ENCODE results near the gene YBX1.

Gene YBX1

DNA sequence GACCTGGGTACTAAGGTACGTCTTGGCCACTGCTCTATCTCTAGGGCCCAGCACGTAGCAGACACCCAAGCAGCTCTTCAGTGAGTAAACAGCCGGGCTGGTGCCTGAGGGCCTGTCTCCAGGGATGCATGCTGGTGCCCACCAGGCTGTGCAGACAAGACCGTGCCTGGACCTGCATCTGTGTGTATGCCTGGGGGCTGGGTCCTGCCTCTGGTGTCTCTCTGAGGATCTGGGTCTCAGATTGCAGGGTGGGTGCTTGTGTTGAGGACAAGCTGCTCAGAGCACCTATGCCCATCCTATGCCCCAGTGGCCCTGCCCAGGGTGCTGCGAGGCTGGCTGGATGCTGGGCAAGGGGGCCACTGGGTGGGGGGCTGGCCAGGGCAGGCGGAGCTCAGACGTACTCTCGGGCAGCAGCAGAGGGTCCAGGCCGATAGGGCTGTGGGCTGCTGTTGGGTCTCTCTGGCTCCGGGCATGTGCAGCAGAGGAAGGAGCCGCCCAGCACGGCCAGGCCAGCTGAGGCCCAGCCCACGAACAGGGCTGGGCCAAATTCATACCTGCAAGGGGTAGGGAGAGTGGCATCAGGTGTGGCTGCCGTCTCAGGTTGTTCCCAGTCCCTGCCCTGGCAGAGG is 53.4 kb downstream of the YBX1 start:
- DNase-seq = no peak

DNA sequence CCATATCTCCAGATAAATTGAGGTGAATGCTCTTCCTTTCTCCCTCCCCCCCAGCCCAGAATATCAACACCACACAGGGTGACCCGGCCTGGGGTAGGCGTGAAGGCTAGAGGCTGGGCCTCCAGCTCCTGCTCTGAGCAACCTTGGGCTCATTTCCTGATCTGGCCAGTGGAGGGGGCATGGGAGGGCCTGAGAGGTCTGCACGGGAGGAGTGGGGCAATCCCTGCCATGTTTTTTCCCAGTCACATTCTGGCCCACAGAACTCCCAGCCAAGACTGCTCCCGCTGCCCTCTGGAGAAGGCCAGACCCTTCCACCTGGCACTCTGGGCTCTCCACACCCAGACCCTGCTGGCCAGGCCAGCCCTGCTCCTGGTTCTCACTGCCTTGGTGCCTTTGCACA is 53.9 kb downstream of the YBX1 start:
- DNase-seq = no peak

DNA sequence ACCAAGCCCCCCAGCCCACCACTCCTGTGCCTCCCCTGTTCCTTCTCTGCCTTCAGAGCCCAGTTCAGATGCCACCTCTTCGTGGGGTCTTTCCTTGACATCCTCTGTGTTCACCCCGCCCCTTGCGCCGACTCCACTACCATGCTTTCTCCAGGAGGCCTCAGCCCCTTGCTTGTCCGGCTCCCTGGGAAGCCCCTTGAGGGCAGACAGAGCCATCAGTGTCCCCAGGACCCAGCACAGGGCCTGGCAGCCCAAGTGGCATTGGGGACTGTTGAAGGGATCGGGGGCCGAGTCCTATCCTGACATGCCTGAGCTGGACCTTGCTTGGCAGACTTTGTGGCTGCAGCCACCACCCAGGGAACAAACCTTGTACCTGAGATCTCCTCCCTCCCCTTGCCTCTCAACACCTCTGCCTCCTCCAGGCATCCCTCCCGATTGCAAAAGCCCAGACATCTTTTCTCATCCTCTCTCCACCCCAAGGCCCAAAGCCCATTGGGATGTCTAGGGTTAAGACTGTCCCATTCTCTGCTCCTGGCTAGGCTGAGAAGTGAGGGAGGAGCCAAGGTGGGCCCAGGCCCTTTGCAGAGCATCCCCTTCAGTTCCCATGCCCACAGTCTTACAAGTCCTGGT is 54.5 kb downstream of the YBX1 start:
- no peak for DNase-seq

DNA sequence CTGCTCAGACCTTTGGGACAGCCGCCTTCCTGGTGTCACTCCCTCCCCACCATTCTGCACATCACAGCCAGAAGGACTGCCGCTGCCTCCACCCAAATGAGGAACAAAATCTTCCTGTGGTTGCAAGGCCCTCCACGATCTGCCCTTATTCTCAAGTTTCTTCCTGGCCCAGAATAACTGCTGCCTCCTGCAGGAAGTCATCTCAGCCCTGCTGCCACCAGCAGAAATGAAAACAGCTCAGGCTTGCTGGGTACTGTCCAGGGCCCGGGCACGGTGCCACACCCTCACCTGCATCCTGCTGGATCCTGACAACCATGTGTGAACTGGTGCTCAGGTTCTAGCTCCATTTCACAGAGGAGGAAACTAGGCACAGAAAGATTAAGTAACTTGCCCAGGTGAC is 55.0 kb downstream of the YBX1 start:
- DNase-seq = peak in 1 of 2 donors; percentile 23

DNA sequence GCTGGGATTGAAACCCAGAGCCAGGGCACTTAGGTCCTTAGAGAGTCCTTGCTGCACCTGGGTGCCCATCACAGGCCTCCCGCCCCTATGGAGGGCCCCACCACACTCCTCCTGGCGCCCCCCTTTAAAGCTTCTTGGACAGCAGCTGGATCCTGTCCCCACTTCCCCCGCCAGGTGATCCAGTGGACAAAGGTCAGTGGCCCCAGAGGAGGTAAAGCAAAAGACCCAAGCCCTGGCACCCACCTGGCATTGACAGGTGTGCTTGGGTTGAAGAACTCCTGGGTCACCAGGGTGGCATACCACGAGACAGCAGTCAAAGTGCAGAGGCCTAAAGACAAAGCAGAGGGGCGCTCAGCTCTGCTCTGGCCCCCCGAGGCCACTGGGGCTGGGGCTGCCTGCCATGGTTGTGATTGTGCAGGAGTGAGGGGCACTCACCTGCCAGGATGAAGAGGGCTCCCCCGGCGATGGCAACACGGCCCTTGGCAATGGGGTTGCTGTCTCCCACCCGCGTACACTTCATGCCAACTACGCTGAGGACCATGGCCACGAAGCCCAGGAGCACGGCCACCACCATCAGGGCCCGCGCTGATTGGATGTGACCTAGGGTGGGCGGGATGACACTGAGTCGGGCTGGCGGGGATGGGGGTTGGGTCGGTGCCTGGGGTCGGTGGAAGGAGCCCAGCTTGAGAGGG is 55.9 kb downstream of the YBX1 start:
- no peak for DNase-seq

DNA sequence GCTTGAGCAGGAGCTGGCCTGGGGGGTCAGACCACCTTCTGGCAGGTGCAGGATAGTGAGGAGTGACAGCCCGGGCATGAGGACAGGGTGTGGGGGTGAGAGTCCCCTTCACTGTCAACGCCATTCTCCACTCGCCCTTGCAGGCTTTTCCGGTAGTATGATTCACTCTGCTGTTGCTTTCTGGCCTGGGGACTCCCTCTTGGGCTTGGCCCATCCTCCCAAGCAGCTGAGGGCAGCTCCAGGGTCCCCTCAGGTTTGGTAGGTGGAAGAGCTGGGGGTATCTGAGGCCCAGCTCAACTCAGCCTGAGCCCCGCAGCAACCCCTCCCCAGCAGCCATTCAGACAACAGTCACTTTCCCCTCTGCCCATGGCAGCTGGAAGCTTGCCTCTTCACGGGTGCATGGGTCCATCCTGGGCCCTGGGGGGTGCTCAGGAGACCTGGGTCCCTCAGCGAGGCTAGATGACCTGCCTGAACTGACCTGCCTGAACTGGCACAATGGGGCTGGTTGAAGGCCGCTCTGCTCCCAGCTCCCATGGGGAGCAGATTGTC is 56.5 kb downstream of the YBX1 start:
- no peak for DNase-seq

DNA sequence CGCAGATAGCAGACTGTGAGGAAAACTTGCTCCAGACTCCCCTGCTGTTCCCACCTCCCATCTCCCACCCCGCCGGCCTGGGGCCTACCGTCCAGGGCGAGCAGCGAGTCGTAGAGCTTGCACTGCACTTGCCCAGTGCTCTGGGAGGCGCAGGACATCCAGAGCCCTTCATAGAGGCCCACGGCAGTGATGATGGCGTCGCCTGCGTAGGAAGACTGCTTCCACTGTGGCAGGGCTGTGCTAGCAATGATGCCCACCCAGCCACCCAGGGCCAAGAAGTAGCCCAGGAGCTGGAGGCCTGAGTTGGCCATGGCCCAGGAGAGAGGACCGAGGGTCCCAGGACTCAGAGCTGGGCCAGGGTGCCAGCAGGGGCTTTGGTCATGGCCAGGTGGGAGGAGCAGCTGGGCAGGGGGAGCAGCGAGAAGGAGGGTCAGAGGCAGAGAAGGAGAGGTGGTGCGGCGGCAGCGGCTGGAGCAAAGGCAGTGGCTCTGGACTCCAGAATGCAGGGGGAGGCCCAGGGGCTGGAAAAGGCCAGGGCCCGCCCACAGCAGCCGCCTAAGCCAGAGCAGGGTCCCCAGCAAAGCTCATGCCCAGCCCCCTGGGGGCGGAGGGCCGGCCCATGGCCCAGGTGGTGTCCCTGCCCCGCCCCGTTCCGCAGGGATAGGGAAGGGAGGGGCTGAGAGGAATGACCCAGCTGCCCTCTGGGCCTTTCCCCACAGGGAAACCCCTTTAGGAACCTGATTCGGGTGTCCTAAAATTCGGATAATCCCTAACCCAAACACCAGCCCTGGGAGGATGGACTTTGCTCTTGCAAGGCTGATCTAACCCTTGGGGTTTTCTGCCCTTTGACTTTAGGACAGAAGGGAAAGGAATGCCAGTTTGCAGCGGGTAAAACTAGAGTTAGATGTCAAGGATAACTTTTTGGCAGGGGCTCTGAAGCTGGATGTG is 57.8 kb downstream of the YBX1 start, which contains the start of gene CLDN19:
Gene CLDN19, minus strand, starts transcription at position 484 of the 948 bp plus-strand sequence. Its CDS starts 173 bp downstream, at position 311.
- no peak for DNase-seq

DNA sequence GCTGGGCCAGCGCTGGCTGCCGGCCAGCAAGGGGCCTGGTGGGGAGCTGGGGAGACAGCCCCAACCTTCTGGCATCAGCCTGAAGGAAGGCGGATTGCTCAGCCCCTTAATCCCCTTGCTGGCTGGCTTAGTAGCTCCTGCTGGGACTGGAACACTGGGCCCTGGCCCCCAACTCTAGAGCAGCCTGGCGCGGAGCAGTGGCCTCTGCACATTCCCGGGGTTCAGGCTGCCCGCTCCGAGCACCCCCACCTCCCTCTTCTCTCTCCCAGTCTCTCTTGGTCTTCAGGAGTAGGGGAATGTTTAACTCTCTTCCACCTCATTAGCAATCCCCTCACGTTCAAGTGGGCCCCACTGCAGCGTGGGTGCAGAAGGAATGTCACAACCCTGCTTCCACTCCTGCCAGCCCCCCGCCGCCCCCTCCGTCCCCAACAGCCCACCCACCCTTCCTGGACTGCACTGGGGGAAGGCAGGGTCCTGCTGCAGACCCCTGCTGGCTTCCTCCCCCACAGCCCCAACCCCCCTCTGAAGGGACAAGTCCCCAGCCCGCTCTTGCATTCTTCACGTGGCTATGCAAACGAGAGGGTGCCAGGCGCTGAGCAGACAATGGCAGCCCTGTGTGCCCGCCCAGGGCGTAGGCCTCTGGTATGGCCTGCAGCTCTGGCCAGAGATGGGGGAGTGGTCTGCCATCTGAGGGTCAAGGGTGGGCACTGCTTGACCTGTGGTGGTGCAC is 58.8 kb downstream of the YBX1 start:
- DNase-seq = no peak

DNA sequence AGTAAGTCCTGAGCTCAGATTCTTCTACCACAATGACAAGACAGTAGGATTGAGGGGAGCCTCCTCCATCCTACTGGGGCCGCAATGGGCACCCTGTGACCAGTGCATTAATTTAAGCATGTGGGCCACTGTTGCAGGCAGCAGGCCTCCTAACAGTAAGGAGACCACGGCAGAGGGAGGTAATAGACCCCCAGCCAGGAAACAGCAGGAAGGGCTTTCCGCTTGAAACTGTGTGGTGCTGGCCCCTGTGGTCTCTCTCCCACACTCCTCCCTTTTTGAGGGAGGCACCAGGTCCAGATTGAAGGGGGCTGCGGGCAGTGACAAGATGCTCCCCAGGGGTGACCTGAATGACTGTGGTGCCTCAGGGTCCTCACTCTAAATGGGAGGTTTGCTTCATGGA is 59.5 kb downstream of the YBX1 start:
- DNase-seq = no peak

DNA sequence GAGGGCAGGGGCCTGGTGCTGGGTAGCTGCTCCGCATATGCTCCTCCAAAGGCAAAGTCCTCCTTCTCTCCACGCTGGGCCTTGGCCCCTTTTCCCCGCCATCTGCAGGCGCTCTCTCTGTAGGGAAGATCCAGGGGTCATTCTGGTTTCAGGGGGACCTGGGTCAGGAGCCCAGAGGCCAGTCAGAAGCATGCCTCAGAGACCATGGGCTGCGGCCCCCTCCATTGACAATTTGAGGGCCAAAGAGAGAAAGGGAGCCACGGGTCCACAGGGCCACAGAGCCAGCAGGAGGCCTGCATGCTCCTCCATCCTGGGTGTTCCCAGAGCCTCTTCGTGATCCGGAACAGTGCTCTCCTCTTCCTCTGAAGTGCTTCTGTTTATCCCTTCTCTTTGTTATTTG is 59.9 kb downstream of the YBX1 start:
- no peak for DNase-seq

DNA sequence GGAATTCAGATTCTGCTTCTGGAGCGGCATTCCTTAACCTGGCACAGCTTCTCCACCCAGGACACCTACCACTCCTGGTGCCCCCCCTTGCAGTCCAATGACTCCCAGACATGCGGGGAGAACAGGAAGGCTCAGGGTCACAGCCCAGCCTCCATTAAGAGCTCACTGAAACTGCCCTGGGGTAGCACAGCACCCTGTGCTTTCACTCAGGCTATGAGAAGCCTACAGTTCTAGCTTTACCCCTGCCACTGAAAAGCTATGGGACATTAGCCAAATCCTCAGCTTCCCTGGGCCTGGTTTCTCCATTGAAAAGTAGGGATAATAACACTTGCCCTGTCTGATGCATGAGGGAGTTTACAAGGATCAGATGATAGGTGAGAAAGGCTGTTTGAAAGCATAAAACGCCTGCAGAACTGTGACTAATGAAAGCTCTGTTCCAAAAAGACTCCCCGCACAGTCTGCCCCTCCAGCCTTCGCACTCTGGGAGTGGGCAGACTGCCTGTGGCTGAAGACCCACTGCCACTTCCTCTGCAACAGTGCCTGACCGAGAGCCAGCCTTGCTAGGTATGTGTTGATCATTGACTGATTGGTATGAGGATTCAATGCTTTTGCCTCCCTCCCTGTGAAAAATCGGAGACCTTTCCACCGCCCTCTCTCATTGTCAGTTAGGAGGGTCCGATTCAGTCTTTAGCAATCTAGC is 60.5 kb downstream of the YBX1 start:
- no peak for DNase-seq

DNA sequence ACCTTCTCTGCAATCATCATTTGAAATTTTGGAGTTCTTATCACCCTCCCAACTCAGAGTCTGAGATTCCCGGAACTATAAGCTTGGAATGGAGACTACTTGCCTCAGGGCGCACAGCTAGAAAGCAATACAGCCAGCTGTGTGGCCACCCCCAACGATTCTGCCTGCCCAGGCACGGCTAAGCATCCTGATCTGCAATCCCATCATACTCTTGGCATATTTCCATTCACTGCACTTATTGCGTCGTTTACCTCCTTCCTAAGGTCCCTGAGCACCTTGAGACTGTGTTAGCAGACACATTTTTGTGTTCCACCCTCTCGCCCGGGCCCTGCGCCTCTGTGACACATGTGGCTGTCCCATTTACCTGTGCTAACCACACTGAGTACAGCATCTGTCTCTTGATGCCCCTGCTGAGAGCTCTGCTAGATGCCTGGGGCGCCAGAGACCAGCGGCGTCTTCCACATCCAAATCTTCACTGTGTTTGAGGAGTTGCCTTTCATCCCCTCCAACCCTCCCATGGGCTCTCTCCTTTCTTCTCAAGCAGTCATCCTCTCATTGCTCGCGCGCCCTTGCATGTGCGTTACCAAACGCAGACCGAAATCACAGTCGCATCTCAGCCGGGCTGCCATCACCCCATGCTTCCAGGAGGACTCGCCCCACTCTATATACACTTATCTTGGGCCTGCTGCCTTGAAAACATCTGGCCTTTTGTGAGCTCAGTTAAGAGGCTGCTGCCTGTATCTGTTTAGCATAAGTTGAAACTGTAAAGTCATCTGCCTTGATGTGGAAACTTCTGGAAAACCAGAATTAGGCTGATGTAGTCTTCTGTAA is 61.3 kb downstream of the YBX1 start:
- DNase-seq = no peak

DNA sequence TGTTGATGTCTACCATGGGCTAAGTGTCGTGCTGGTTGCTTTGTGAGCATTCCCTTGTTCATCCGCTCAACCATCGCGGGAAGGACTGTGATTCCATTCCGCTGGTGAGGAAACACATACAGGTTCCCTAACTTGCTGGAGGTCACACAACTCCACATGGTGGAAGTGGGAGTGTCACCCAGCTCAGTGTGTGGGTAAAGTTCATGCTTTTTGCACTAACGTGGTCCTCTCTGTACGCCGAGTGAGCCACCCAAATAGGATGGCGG is 61.9 kb downstream of the YBX1 start:
- no peak for DNase-seq

DNA sequence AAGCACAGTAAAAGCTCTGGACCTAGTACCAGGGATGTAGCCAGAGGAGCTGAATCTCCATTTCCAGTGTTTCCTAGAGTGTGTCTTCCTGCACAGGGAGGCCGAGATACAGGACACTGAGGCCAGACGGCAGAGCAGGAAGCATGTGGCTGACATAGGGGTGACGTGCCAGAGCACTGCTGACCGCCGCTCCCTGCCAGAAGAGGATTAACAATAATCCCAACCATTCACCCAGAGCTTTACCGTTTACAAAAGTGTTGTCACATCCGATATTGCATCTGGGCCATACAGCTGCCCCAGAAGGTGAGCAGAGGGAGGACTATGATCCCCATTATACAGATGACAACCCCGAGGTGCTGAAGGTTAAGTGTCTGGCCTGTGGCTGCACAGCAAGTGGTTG is 63.6 kb downstream of the YBX1 start:
- DNase-seq = no peak

DNA sequence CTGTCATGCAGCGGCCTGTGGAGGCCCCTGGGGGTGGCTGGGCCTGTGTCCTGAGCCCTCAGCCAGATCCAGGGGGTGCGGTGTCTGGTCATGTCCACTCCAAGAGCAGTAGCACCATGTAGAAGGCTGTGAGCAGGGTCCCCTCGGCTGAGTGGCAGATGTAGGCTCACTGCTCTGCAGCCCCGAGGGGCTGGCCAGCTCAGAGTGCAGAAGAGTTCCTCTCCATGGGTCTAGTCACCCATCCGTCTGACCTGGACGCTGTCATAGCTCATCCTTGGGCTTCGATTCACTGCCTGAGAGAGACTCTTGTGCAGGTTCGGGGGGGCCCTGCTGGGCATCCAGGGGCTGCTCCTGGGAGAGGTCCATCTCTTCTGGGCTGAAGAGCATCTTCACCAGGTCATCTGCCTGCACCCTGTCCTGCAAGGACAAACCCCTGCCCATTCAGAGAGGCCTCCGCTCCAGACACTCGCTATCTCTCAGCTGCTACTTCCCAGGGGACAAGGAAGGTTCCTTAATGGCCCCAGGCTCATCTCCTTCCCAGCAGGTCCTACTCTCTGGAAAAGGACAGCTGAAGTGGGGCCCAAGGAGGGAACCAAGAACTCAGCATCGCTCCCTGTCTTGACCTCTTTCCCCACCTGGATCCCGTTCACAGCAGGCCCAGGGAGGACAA is 64.4 kb downstream of the YBX1 start:
- DNase-seq = no peak

DNA sequence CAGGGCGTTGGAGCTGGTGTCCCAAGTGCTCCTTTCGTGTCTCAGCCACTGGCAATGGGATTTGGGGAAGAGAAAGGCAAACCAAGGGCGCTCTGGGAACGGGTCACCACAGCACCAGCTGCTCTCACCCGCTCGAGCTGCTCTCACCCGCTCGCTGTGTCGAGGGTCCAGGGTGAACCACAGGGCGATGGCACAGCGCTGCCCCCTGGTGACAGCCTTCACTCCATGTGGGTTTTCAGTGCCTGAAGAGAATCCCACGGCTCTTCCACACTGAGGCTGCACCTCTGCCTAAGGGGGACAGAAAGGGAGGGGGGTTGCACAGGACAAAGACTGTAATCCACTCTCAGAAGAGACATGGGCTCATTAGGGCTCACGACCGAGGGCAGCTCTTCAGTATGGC is 64.9 kb downstream of the YBX1 start:
- peak in 1 of 2 donors; percentile 45 for DNase-seq

DNA sequence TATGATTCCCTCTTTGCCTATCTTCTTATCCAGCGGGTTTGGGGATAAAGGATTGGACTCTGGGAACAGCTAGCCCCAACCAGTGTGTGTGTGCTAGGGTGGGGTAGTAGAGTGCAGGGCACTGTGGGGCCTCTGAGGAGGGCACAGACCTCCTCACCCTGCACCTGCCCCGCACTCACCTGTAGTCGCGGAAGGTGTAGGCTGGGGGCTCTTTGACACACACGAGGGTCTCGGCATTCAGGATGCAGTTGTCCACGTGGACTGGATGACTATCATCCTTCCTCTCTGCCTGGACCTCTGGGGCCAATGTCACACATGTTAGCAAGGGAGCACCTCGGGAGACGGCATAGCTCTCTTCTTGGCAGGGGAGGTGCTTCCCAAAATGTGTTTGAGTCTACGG is 65.8 kb downstream of the YBX1 start:
- DNase-seq = no peak

DNA sequence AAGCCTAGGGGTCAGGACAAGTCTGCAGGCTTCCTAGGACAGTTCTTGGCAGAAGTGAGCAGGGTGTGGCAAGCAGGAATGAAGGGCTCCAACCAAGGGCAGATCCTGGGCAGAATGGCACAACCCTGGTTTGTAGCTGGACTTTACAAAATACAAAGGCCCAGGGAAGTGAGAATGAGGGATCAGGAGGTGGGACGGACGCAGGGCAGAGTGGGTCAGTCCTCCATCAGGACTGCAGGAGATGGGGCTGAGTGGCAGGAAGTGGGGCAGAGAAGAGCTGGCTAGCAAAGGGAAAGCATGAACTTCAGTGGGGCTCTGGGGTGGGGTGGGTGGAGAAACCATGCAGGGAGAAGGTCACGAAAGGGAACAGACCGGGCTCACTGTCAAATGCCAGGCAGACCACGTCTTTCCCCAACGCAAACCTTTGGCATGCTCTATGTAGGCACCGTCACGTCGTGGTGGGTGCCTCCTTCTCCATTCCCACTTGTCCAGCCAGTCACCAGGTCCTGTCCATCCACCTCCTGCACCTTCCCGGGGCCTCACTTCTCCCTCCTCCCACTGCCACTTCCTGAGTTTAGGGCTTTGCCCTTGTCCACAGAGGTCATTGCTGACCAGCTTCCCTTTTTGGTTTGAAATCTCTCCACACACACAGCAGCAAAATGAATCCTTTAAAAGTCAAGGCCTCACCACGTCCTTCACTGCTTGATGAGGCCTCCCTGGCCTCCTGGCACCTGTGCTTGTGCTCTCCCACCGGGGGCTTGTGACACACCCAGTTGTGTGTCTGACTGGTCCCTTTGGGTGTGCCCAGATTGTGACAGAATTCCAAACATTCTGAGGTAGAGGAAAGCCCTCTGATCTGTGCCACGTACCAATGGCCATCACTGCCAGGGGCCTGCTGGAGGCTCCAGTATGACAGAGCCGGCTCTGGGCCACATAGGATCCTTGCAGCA is 66.5 kb downstream of the YBX1 start:
- DNase-seq = no peak

DNA sequence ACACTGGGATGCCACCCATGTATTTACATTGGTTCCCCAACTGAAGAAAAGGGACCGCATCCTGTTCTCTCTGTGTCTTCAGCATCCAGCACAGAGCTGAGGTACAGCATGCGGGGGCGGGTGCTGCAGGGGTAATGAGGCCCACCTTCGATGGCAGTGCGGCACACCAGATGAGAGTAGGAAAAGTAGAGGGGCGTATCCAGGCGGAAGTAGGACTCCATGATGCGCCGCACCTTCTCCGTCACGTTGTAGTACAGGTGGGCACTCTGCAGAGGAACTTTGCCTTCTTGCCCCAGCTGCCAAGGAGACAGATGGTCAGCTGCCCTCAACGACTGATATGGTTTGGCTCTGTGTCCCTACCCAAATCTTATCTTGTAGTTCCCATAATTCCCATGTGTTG is 67.8 kb downstream of the YBX1 start:
- DNase-seq = no peak

All from CD4-positive, alpha-beta T cell treated with Interferon alpha-2 for 1 hour (primary cell).